Vagina (tissue), 2 donors: ENCODE measurements around the gene ASB6.
"Not testable (repeated sequence)": the region's sequence is repeated elsewhere in the genome, so short reads cannot be mapped to it uniquely, and the experiment has no call there.

Experiments
- POLR2A ChIP-seq, 2 donors: fragments of 450-650 bp; IDR thresholded peaks; one replicate each; pipeline ENCODE4 v1.6.1; 2017; ENCODE audit warnings: antibody characterized with exemption in 2 of 2, mild to moderate bottlenecking in 2 of 2, moderate library complexity in 2 of 2
- TF ChIP-seq, protein P1 (sequence below), 3 experiments: fragments of 450-650 bp in 2 of 3; fragments of 200-600 bp in 1 of 3; sonication (generic) in 1 of 3; IDR thresholded peaks; one replicate each; pipeline ENCODE4 v1.5.1; 2017 to 2019; ENCODE audit warnings: antibody characterized with exemption in 3 of 3, mild to moderate bottlenecking in 2 of 3, moderate library complexity in 2 of 3

DNA sequence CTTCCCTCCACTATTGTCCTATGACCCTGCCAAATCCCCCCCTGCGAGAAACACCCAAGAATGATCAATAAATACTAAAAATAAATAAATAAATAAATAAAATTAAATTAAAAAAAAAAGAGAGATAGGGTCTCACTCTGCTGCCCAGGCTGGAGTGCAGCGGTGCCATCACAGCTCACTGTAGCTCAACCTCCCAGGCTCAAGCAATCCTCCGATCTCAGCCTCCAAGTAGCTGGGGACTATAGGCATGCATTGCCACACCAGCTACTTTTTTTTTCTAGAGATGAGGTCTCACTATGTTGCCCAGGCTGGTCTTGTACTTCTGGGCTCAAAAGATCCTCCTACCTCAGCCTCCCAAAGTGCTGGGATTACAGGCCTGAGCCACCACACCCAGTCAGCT is 20.3 kb upstream of the ASB6 start:
- TF ChIP-seq, protein P1, sequence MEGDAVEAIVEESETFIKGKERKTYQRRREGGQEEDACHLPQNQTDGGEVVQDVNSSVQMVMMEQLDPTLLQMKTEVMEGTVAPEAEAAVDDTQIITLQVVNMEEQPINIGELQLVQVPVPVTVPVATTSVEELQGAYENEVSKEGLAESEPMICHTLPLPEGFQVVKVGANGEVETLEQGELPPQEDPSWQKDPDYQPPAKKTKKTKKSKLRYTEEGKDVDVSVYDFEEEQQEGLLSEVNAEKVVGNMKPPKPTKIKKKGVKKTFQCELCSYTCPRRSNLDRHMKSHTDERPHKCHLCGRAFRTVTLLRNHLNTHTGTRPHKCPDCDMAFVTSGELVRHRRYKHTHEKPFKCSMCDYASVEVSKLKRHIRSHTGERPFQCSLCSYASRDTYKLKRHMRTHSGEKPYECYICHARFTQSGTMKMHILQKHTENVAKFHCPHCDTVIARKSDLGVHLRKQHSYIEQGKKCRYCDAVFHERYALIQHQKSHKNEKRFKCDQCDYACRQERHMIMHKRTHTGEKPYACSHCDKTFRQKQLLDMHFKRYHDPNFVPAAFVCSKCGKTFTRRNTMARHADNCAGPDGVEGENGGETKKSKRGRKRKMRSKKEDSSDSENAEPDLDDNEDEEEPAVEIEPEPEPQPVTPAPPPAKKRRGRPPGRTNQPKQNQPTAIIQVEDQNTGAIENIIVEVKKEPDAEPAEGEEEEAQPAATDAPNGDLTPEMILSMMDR (IDR thresholded peaks at IDR 0.05) = not testable (repeated sequence)
- TF ChIP-seq POLR2A (IDR thresholded peaks at IDR 0.05) = not testable (repeated sequence)
